Thyroid gland (tissue), 4 donors: Measurements from ENCODE around the gene NUFIP1. TPM values are rescaled to one million over a fixed set of nuclear protein-coding genes. Genes with fewer than 3 reads are reported as not detected.

Source experiments
- DNase-seq, 2 donors: peaks; one replicate each; pipeline ENCODE4 v3.0.0-alpha.2; 2019
- H3K27ac ChIP-seq, 3 donors: fragments of 200-600 bp; sonication (generic); 1 replicate in 2 of 3; 2 replicates in 1 of 3; pipeline ENCODE4 v1.5.1; 2016 to 2019; ENCODE audit warnings: mild to moderate bottlenecking in 1 of 3, moderate library complexity in 1 of 3
- H3K27me3 ChIP-seq: fragments of 200-600 bp; sonication (generic); one replicate; pipeline ENCODE4 v1.5.1; 2019
- H3K36me3 ChIP-seq, 2 donors: fragments of 200-600 bp; sonication (generic); one replicate each; pipeline ENCODE4 v1.5.1; 2016 to 2019
- H3K4me1 ChIP-seq, 2 donors: fragments of 200-600 bp; sonication (generic); one replicate each; pipeline ENCODE4 v1.5.1; 2017 to 2019
- H3K4me3 ChIP-seq, 3 donors: fragments of 200-600 bp; sonication (generic); replicated peaks in 1 of 3; 1 replicate in 2 of 3; 2 replicates in 1 of 3; pipeline ENCODE4 v1.5.1; 2016; ENCODE audit warnings: mild to moderate bottlenecking in 1 of 3
- H3K9me3 ChIP-seq: fragments of 200-600 bp; sonication (generic); one replicate; pipeline ENCODE4 v1.5.1; 2017
- CTCF ChIP-seq, 6 experiments: fragments of 200-600 bp in 3 of 6; fragments of 450-650 bp in 3 of 6; sonication (generic) in 3 of 6; IDR thresholded peaks; one replicate each; pipeline ENCODE4 v1.5.1; 2016 to 2019; ENCODE audit warnings: antibody characterized with exemption in 6 of 6, mild to moderate bottlenecking in 2 of 6, inconsistent platforms in 1 of 6, moderate library complexity in 1 of 6
- POLR2A ChIP-seq, 2 donors: fragments of 450-650 bp; IDR thresholded peaks; one replicate each; pipeline ENCODE4 v1.6.1; 2017; ENCODE audit warnings: antibody characterized with exemption in 2 of 2, mild to moderate bottlenecking in 2 of 2, moderate library complexity in 1 of 2
- WGBS, 2 donors: methylation state at CpG; one replicate each; pipeline ENCODE4 v1.1.5; 2017; 5-methylcytosine and 5-hydroxymethylcytosine counted together
- intact Hi-C: fragments of 100-400 bp; cut with DNase I; formaldehyde crosslinking; loops from one replicate; pipeline ENCODE4 v1.15.1; 2023
- total RNA-seq, 4 donors: library from RNA; depleted of rRNA; stranded (reverse); fragments of >200 nt; gene quantifications; one replicate each; pipeline ENCODE4 v1.2.3, GENCODE V29; 2016

The NUFIP1 gene
- total RNA-seq, 4 donors from 2014 or later = 3.2 to 4.3 (median 3.5) TPM

- no peak for TF ChIP-seq CTCF (IDR thresholded peaks at IDR 0.05)
- no peak for TF ChIP-seq POLR2A (IDR thresholded peaks at IDR 0.05)
- no peaks in the 10 kb centered on the region for H3K9me3 ChIP-seq
- 61 to 72% methylated on average over 5 of the region's 5 CpGs for WGBS, 2 donors
Measured at GRCh38 chr13:44932171-44932849, 57.0 kb downstream of the NUFIP1 start.

GRCh38 chr13:44930963-44931623 lies 58.2 kb downstream of the NUFIP1 start:
- no peak for TF ChIP-seq POLR2A (IDR thresholded peaks at IDR 0.05)
- TF ChIP-seq CTCF (IDR thresholded peaks at IDR 0.05) = no peak
- DNase-seq = no peak
- peak overlapping the region in 2 of 3 donors; percentile 30 to 38 for H3K27ac ChIP-seq
- no peaks in the 10 kb centered on the region for H3K27me3 ChIP-seq
- 73 to 77% methylated on average over 7 of the region's 7 CpGs for WGBS, 2 donors
- intact Hi-C loops = no loop called here
- H3K9me3 ChIP-seq = no peaks in the 10 kb centered on the region
- no peaks in the 10 kb centered on the region for H3K36me3 ChIP-seq
- H3K4me1 ChIP-seq = no peaks in the 10 kb centered on the region
- no peak overlapping the region for H3K4me3 ChIP-seq

More at GRCh38 chr13:44932171-44932849, 57.0 kb downstream of the NUFIP1 start:
- no peaks in the 10 kb centered on the region for H3K27me3 ChIP-seq
- DNase-seq = no peak
- peak overlapping the region in 1 of 3 donors; percentile 31 for H3K27ac ChIP-seq
- intact Hi-C loops = no loop called here
- H3K4me3 ChIP-seq = no peak overlapping the region
- no peaks in the 10 kb centered on the region for H3K36me3 ChIP-seq
- no peaks in the 10 kb centered on the region for H3K4me1 ChIP-seq

GRCh38 chr13:44930280-44930679 lies 59.0 kb downstream of the NUFIP1 start:
- TF ChIP-seq POLR2A (IDR thresholded peaks at IDR 0.05) (no peak), CTCF (IDR thresholded peaks at IDR 0.05) (no peak)
- DNase-seq = no peak
- no peaks in the 10 kb centered on the region for H3K9me3 ChIP-seq
- H3K27ac ChIP-seq = no peak overlapping the region
- no peaks in the 10 kb centered on the region for H3K27me3 ChIP-seq
- 80 to 88% methylated on average over 3 of the region's 3 CpGs for WGBS, 2 donors
- no peak overlapping the region for H3K4me3 ChIP-seq
- no peaks in the 10 kb centered on the region for H3K36me3 ChIP-seq
- intact Hi-C loops = no loop called here
- H3K4me1 ChIP-seq = no peaks in the 10 kb centered on the region

GRCh38 chr13:44929692-44930091 lies 59.6 kb downstream of the NUFIP1 start:
- Histone ChIP-seq H3K4me3 (no peak overlapping the region), H3K27me3 (no peaks in the 10 kb centered on the region), H3K36me3 (no peaks in the 10 kb centered on the region), H3K27ac (no peak overlapping the region), H3K4me1 (no peaks in the 10 kb centered on the region), H3K9me3 (no peaks in the 10 kb centered on the region)
- 88 to 98% methylated on average over 3 of the region's 3 CpGs for WGBS, 2 donors
- TF ChIP-seq CTCF (IDR thresholded peaks at IDR 0.05) (no peak), POLR2A (IDR thresholded peaks at IDR 0.05) (no peak)
- intact Hi-C loops = no loop called here
- DNase-seq = no peak

GRCh38 chr13:44927968-44928367 lies 61.3 kb downstream of the NUFIP1 start:
- no peaks in the 10 kb centered on the region for H3K9me3 ChIP-seq
- WGBS, 2 donors = 72 to 85% methylated on average over 4 of the region's 4 CpGs
- H3K27me3 ChIP-seq = no peaks in the 10 kb centered on the region
- TF ChIP-seq POLR2A (IDR thresholded peaks at IDR 0.05) (no peak), CTCF (IDR thresholded peaks at IDR 0.05) (no peak)
- no peaks in the 10 kb centered on the region for H3K4me1 ChIP-seq
- intact Hi-C loops = no loop called here
- DNase-seq = no peak
- no peaks in the 10 kb centered on the region for H3K36me3 ChIP-seq
- H3K27ac ChIP-seq = no peak overlapping the region
- H3K4me3 ChIP-seq = no peak overlapping the region
